D721Med (cell line): Measurements from ENCODE around the gene TLR8.
"Not testable (repeated sequence)": the region's sequence is repeated elsewhere in the genome, so short reads cannot be mapped to it uniquely, and the experiment has no call there.

Source experiments
- DNase-seq: peaks from one replicate; pipeline ENCODE4 v3.0.0; 2011; ENCODE audit warnings: low spot score; ENCODE audit not compliant: insufficient read length
- FAIRE-seq: peaks from 2 replicates; lab custom pipeline; 2011; peaks lifted over from hg19 to GRCh38; lab: Jason Lieb, UNC
- TF ChIP-seq, protein P1 (sequence below): IDR thresholded peaks from 2 replicates; pipeline ENCODE4 v1.5.1; 2012; ENCODE audit warnings: mild to moderate bottlenecking, control low read depth; ENCODE audit not compliant: insufficient read depth; ENCODE audit errors: missing control alignments

Gene TLR8

DNA sequence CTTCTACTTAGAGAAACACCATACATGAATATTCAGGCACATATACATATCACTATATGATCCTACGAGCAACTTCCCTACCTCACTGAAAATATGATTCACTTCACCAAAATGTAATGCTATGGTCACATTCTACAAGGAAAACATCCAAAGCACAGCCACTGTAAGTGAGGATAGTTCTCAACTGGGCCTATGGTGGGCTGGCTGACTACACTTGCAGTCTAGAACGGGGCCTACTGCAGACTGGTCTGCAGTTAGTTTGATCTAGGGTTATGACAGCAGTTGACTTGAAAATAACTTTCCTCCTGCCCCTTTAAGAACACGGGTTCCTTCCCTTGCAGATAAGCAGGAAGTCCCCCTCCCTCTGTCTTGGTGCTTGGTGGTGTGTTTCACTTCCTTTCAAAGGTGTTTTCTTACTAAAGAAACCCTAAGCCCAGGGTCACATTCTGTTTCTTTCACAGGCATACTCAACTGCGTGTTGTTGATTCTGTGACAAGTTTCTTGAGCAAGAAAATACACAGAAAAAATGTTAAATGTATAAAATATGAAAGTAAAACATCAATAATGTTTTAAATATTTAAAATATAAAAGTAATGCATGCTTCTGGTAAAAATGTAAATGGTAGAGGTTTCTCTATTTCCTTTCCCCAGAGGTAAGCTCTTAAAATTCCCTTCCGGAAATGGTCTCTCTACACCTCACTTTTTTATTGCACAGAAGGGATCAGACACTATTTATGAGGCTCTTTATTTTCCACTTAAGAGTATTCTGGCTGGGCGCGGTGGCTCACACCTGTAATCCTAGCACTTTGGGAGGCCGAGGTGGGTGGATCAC lies 50.5 kb downstream of the TLR8 start:
- FAIRE-seq: no peak
- TF ChIP-seq, protein P1, sequence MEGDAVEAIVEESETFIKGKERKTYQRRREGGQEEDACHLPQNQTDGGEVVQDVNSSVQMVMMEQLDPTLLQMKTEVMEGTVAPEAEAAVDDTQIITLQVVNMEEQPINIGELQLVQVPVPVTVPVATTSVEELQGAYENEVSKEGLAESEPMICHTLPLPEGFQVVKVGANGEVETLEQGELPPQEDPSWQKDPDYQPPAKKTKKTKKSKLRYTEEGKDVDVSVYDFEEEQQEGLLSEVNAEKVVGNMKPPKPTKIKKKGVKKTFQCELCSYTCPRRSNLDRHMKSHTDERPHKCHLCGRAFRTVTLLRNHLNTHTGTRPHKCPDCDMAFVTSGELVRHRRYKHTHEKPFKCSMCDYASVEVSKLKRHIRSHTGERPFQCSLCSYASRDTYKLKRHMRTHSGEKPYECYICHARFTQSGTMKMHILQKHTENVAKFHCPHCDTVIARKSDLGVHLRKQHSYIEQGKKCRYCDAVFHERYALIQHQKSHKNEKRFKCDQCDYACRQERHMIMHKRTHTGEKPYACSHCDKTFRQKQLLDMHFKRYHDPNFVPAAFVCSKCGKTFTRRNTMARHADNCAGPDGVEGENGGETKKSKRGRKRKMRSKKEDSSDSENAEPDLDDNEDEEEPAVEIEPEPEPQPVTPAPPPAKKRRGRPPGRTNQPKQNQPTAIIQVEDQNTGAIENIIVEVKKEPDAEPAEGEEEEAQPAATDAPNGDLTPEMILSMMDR: no peak
- DNase-seq: no peak

DNA sequence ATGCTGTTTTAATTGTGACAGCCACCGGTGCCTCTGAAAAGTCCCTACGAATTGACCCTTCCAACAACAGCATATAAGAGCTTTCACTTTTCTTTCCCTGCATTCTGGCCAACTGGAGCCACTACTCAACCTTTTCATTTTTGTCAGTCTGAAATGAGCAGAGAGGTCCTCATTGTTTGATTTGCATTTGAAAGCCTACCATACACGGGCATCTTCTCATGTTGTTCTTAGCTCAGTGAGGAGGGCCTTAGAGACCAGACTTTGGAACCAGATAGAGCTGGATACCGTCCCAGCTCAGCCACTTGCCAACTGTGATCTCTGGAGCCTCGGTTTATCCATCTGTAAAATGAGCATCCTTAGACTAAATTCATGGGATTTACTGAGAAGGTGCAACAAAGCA lies 51.6 kb downstream of the TLR8 start:
- TF ChIP-seq, protein P1: no peak
- DNase-seq (no peak), FAIRE-seq (no peak)

DNA sequence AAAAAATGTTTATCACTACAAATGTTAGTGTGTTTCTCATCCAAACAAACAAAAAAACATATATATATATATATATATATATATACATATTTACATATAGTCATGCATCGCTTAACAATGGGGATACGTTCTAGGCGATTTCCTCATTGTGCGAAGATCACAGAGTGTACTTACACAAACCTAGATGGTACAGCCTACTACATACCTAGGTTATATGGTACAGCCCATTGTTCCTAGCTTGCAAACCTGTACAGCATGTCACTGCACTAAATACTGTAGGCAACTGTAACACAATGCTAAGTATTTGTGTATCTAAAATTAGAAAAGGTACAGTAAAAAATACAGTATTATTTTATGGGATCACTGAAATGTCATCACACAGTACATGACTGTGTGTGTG lies 52.0 kb downstream of the TLR8 start:
- no peak for FAIRE-seq
- DNase-seq: no peak
- TF ChIP-seq, protein P1: no peak

DNA sequence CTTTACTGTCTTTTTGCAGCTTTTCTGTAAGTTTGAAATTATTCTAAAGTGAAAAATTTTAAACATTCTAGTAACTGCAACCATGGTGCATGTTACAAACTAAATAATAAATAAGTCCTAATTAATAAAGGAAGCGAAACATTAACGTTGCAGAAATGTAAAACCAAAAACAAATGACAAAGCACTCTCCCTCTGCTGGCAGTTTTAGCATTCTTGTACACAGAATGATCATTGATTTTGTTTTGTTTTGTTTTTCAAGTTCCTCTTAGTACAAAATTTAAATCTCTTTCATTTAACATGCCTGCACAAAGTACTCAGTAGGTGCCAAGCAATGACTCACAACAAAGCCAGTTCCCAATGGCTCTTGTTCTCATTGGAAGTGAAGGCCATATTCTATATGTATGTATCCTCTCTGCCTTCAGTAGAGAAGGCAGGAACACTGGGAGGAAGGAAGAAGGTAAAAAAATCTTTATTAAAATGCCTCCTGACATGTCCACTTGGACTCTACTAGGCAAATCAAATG lies 54.8 kb downstream of the TLR8 start:
- DNase-seq: no peak
- no peak for FAIRE-seq
- TF ChIP-seq, protein P1: no peak

DNA sequence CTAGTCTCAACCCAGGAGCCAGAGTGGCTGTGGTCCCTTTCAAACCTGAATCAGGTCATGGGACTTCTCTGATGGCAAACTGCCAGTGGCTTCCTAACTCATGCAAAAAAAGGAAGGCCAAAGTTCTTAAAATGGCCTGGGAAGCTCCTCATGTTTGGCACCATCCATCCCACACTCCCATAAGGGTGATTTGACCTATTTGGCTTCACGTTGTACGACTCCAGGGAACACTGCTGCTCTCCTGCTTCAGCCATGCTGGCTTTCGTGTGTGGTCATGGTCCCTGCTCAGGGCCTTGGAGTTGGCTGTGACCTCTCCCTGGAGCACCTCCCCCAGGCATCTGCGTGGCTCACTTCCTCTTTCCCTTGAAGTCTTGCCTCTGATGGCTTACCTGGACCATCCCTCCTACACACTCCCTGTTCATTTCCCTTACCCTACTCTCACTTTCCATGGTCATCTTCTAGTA lies 55.7 kb downstream of the TLR8 start:
- no peak for FAIRE-seq
- TF ChIP-seq, protein P1: no peak
- DNase-seq: no peak

DNA sequence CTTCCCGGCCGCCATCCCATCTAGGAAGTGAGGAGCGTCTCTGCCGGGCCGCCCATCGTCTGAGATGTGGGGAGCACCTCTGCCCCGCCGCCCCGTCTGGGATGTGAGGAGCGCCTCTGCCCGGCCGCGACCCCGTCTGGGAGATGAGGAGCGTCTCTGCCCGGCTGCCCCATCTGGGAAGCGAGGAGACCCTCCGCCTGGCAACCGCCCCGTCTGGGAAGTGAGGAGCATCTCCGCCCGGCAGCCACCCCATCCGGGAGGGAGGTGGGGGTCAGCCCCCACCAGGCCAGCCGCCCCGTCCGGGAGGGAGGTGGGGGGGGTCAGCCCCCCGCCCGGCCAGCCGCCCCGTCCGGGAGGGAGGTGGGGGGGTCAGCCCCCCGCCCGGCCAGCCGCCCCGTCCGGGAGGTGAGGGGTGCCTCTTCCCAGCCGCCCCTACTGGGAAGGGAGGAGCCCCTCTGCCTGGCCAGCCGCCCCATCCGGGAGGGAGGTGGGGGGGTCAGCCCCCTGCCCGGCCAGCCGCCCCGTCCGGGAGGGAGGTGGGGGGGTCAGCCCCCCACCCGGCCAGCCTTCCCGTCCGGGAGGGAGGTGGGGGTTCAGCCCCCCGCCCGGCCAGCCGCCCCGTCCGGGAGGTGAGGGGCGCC lies 56.9 kb downstream of the TLR8 start:
- not testable (repeated sequence) for DNase-seq

DNA sequence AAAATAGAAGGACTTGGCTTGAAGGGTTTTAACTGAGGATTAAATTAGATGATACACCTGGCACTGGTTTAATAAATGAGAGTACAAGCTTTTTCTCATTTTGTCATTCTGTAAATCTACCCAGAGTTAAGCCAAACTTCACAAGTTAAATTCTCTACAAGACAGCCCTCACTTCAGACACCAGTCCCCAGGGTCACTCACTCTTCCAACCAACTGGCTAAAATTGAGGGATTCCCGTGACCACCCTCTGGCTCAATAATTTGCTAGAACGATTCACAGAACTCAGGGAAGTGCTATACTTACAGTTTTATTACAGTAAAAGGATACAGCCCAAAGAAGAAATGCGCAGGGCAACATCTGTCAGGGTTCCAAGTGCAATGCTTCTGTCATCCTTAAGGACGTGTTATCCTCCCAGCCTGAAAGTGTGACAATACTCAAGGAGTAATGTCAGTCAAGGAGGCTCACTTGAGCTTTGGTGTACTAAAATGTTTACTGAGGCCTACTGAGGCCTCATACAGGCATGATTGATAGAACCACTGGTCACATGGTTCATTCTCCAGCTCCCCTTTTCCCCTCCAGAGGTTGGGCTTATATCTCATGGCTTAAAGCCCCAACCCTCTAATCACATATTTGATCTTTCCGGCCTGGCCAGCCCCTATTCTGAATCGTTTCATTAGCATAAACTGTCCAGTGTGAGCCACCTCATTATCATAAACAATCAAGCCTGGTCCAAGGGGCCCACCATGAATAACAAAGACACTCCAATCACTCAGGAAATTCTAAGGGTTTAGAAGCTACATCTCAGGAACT lies 58.9 kb downstream of the TLR8 start:
- DNase-seq (no peak), FAIRE-seq (no peak)
- TF ChIP-seq, protein P1: no peak

More for the DNA sequence above, 56.9 kb downstream of the TLR8 start:
- FAIRE-seq: not testable (repeated sequence)
